GM21723 (cell line): Measurements from ENCODE around the gene STX1B.

ENCODE experiments used
- ATAC-seq: cut with Tn5 transposase; IDR thresholded peaks from one replicate; pipeline ENCODE4 v1.9.1; 2021; ENCODE audit warnings: mild to moderate bottlenecking, moderate library complexity; ENCODE audit not compliant: unreplicated experiment

The STX1B gene

GRCh38 chr16:30996985-30997724 lies 13.3 kb downstream of the STX1B start:
- peak; percentile 69 for ATAC-seq

- no peak for ATAC-seq
These were observed 14.0 kb downstream of the STX1B start for GRCh38 chr16:30996324-30996984.

- ATAC-seq = no peak
These were observed 14.5 kb downstream of the STX1B start for GRCh38 chr16:30995927-30996323.

GRCh38 chr16:30992931-30993816 lies 17.3 kb downstream of the STX1B start:
- no peak for ATAC-seq

GRCh38 chr16:30992276-30992780 lies 18.1 kb downstream of the STX1B start:
- ATAC-seq = no peak

GRCh38 chr16:30991052-30991451 lies 19.4 kb downstream of the STX1B start:
- no peak for ATAC-seq

- ATAC-seq = no peak
These were observed 20.3 kb downstream of the STX1B start for GRCh38 chr16:30990105-30990504.

- no peak for ATAC-seq
These were observed 20.9 kb downstream of the STX1B start for GRCh38 chr16:30989469-30990047.

GRCh38 chr16:30987581-30988190 lies 22.8 kb downstream of the STX1B start:
- no peak for ATAC-seq

GRCh38 chr16:30986129-30986991 lies 24.1 kb downstream of the STX1B start:
- no peak for ATAC-seq

- ATAC-seq = no peak
These were observed 24.9 kb downstream of the STX1B start for GRCh38 chr16:30985401-30986128.

- ATAC-seq = no peak
These were observed 25.6 kb downstream of the STX1B start, which contains the start of gene HSD3B7 for GRCh38 chr16:30984669-30985400. Gene HSD3B7 (plus strand): TSS chr16:30985207. CDS start chr16:30985659, 452 bp downstream.

GRCh38 chr16:30983898-30984610 lies 26.4 kb downstream of the STX1B start:
- ATAC-seq = no peak

GRCh38 chr16:30983289-30983889 lies 27.0 kb downstream of the STX1B start:
- no peak for ATAC-seq

GRCh38 chr16:30982548-30983288 lies 27.7 kb downstream of the STX1B start:
- no peak for ATAC-seq

- no peak for ATAC-seq
These were observed 29.5 kb downstream of the STX1B start for GRCh38 chr16:30980959-30981358.
